GM08714 (cell line): ENCODE results near the gene MYO3B.

Source experiments
- H3K4me3 ChIP-seq: fragments of 200-500 bp; sonication (Bioruptor generic); 2 replicates; pipeline ENCODE4 v1.5.1; 2014; ENCODE audit warnings: mild to moderate bottlenecking, low read length, inconsistent platforms
- ZNF274 ChIP-seq: IDR thresholded peaks from 2 replicates; pipeline ENCODE4 v1.6.1; 2012; ENCODE audit warnings: mild to moderate bottlenecking, low read depth, low read length

MYO3B gene

DNA sequence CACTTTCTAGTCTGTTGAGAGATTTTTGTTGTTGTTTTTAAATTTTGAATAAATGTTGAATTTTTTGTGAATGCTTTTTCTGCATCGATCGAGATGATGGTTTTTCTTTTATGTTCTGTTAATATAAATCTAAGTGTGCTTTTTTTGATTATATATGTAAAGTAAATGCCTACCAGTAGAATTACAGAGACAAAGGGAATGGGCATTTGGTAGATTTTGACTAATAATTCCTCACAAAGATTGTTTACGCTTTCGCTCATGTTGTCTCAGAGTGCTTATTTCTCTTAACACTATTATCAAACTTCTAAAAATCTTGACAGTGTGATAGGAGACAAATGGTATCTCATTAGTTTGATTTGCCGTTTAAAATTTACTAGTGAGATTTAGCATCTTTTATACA, 3.7 kb downstream of the MYO3B start:
- no peak overlapping the region for H3K4me3 ChIP-seq
- TF ChIP-seq ZNF274 = no peak

DNA sequence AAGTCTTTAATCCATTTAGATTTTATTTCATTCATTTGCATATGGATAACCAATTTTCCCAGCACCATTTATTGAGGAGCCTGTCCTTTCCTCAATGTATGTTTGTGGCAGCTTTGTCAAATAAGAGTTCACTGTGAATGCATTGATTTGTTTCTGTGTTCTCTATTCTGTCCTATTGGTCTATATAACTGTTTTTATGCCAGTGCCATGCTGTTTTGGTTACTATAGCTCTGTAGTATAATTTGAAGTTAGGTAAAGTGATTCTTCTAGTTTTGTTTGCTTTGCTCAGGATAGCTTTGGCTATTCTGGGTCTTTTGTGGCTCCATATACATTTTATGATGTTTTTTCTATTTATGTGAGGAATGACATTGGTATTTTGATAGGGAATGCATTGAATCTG, 7.4 kb downstream of the MYO3B start:
- H3K4me3 ChIP-seq = no peak overlapping the region
- no peak for TF ChIP-seq ZNF274

DNA sequence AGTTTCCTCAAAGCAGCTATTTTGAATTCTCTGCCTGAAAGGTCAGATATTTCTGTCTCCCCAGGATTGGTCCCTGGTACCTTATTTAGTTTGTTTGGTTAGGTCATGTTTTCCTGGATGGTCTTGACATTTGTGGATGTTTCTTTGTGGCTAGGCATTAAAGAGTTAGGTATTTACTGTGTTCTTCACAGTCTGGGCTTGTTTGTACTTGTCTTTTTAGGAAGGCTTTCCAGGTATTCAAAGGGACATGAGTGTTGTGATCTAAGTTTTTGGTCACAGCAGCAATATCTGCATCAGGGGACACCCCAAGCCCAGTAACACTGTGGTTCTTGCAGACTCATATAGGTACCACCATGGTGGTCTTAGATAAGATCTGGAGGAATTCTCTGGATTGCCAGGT, 11.8 kb downstream of the MYO3B start:
- no peak for TF ChIP-seq ZNF274
- H3K4me3 ChIP-seq = no peak overlapping the region

DNA sequence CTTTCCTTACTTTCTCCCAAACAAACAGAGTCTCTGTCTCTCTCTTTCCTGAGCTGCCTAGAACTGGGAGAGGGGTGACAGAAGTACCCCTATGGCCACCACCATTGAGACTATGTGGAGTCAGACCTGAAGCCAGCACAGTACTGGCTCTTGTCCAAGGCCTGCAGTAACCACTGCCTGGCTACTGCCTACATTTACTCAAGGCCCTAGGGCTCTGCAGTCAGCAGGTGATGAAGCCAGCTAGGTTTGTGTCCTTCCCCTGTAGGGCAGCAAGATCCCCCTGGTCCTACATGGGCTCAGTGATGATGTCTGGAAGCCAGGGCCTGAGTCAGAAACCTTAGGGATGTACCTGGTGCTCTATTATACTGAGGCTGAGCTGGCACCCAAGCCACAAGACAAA, 12.2 kb downstream of the MYO3B start:
- TF ChIP-seq ZNF274 = no peak

DNA sequence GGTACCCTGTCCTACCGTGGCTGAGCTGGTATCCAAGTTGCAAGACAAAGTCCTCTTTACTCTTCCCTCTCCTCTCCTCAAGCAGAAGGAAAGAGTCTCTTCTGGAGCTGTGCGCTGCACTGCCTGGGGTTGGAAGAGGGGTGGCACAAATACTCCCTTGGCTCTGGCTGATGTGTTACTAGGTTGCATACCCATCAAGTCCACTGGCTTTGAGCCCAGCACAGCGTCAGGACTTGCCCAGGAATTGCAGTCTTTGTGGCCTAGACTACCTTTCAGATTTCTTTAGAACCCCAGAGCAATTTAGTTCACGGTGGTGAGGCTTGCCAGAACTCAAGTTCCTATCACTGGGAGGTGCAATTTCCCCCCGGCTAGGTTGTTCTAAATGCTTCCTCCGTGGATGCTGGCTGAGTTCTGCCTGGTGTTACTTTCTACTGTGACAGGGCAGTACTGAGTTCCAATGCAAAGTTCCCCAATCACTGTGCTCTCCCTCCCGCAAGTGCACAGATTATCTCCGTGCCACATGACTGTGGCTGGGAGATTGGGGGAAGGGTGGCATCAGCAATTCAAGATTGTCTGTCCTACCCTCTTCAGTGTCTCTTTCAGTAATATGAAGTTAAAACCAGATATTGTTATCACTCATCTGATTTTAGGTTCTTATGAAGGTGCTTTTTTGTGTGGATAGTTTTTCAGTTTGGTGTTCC, 13.4 kb downstream of the MYO3B start:
- TF ChIP-seq ZNF274 = no peak
- H3K4me3 ChIP-seq = no peak overlapping the region

More for the DNA sequence above, 12.2 kb downstream of the MYO3B start:
- no peak overlapping the region for H3K4me3 ChIP-seq

DNA sequence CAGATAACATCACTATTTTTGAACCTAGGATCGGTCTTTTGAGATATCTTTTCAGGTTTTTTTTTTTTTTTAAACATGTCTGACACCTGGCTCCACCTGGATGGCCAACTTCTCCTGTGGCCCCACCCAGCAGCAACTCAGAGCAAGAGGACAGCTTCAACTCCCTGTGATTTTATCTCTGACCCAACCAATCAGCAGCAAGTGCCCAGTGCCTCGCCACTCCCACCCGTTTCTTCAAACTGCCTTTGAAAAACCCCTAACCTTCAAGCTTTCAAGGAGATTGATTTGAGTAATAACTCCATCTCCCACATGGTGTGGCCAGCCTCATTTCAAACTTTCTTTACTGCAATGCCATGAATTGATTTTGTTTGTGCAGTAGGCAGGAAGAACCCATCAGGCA, 19.0 kb downstream of the MYO3B start:
- no peak overlapping the region for H3K4me3 ChIP-seq
- no peak for TF ChIP-seq ZNF274

DNA sequence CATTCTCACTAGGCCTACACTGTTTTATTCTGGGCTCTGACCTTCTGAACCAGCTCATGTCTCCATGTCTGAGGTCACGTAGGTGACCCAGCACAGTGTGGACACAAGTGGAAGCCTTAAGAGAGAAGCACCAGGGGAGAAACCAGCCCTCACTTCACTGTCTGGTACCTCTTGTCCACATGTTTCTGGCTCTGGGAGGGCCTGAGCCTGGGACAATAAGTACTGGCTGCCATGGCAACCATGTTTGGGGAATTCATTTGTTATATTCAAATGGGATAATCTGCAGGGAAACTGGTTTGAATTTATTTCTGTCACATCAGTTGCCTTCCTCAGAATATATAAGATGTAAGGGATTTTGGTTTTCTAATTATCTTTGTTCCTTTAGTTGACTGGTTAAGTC, 23.3 kb downstream of the MYO3B start:
- H3K4me3 ChIP-seq = no peak overlapping the region
- TF ChIP-seq ZNF274 = no peak

DNA sequence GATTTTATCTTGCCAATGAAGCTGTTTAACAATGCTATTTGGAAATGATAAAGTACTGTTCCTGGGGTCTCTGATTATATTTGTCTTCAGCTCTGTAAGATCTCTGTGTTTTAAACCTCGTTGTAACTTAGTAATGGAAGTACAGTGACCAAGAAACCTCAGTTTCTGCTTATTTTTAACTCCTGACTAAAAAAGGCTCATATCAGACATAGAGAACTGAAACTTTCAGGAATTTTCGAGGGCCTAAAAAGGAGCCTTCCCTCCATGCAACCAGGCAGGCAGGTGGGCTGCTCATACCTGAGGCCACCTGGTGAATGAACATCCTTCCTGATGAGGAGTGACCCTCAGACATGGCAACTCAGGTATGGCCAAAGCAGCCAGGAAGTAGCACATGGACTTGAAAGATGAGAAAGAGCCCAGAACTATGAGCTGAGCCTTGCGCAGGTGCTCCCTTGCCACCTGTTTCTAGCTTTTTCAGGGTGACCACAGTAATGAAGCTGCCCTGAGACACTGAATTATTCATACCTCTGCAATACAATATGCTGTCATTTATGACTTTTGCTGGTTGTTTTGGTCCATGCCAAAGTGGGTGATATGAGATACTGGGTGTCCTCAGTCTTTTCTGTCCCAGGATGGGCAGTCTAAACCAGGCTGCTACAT, 23.9 kb downstream of the MYO3B start:
- no peak overlapping the region for H3K4me3 ChIP-seq
- TF ChIP-seq ZNF274 = no peak

DNA sequence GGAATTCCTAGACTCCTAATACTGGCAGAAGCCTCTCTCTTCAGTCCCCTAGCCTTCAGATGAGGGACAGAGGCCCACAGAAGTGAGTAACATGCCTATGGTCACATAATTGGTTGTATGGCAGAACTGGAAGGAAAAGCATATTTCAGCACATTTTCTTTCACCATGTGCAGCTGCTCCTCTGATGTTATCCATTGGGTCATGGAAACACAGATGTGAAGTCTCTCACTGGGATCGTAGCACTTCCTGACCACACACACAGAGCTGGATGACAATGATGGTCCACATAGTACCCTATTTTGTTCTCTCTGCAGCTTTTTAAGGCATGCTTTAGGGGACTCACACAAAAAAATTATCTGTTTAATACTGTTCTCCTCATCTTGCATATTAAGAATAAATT, 24.5 kb downstream of the MYO3B start:
- H3K4me3 ChIP-seq = no peak overlapping the region

DNA sequence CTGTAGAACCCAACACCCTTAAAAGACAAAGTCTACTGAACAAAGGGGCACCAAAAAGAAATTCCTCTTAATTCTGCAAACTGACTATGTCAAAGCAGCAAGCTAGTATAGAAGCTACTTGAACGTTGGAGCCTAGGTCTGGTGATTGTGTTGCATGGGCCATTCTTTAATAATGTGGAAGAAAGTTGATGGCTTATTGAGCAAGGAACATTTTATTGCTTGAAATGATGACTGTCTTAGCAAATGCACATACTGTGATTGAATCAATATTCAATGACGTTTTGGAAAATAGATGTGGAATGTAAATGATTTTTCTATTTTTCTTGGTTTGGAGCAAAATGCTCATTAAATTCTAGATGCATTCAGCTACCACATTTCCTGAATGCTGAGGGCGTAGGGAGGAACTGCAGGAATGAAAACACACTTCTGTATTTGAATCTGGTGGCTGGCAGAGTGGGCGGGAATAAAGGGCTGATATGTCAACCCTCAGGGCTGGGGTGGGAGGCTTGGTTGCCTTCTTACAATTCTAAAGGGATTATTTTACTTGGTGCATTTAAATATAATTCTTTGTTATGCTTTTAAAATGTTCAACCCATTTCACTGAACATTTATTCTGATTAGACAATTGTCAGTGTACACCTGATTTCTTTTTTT, 26.5 kb downstream of the MYO3B start:
- no peak for TF ChIP-seq ZNF274

More for the DNA sequence above, 24.5 kb downstream of the MYO3B start:
- TF ChIP-seq ZNF274 = no peak

DNA sequence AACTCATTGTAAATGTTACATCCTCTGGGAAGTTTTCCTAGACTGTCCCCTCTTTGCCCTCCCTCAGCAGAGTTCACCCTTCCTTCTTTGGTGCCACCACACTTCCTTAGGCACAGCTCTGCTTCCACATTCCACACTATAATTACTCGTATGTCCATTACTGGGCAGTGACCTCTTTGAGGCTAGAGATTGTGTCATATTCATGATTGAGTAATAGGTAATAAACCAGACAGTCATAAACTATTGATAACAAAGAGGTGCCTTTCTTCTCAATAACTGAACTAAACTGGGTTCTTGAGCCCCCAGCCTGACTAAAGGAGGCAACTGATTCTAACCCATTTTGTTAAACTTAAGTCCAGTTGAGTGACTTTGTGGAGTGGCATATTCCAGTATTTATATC, 28.3 kb downstream of the MYO3B start:
- no peak for TF ChIP-seq ZNF274
- no peak overlapping the region for H3K4me3 ChIP-seq

More for the DNA sequence above, 26.5 kb downstream of the MYO3B start:
- H3K4me3 ChIP-seq = no peak overlapping the region

DNA sequence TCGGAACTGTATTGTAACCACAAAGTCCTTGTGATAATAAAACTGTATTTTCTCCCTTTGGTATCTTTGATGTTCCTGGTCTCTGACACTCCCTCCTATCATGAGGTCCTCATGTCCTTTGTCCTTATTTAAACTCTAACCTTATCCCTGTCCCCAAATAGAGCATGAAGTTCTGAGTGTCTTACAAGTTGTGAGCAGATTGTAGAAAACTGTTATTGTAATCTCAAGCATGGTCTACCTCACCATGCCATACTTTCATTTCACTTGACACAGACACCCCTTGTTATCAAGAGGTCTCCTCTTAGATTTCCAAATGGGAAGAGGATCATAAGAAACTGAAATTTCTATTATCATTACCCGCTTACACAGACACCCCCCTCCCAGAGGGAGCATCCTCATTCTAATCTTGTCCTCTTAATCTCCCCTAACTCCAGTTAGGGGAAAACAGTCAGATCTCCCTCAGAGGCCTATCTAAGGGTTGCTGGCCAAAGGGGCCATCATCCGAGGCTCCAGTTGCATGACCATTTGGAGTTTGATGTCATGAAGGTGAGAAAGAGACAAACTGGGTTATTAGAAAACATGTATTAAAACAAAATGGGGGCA, 29.0 kb downstream of the MYO3B start:
- no peak for TF ChIP-seq ZNF274
- H3K4me3 ChIP-seq = no peak overlapping the region

DNA sequence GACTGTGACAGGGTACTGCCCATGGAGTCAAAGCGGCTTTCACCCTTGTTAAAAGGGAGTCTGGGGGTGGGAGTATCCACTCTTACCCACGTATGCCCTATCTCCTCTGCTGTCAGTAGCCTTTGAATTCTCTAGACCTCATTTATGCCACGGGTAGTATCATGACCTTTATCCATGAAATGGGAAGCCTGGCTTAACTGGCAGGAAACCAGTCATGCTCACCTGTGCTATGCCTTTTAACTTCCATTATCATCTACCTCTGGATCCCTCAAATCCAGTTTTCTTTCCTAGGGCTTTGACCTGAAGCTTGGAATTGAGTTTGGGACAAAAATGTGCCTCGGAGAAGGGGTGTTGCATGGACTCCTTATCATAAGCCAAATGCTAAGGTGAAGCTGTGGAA, 30.0 kb downstream of the MYO3B start:
- TF ChIP-seq ZNF274 = no peak

DNA sequence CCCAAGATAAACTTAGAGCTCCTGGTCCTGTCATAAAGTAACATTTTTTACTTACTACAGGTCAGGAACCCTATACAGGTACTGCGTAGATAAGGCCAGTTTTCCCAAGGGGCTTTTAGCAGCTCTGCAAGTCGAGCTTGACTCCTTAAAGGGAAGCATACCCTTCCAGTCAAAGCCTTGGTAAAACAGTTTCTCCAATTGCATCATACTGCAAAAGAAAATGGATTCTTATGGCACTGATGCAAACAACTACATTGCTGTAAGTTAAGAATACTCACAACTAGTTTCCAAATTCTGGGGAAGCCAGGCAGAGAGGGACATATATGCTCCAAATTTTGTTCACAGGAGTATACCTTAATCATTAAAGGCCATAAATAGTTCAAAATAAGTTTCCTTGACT, 31.0 kb downstream of the MYO3B start:
- TF ChIP-seq ZNF274 = no peak

More for the DNA sequence above, 30.0 kb downstream of the MYO3B start:
- no peak overlapping the region for H3K4me3 ChIP-seq

More for the DNA sequence above, 31.0 kb downstream of the MYO3B start:
- no peak overlapping the region for H3K4me3 ChIP-seq
